ENCODE data around the gene TACR1.

The TACR1 gene

DNA sequence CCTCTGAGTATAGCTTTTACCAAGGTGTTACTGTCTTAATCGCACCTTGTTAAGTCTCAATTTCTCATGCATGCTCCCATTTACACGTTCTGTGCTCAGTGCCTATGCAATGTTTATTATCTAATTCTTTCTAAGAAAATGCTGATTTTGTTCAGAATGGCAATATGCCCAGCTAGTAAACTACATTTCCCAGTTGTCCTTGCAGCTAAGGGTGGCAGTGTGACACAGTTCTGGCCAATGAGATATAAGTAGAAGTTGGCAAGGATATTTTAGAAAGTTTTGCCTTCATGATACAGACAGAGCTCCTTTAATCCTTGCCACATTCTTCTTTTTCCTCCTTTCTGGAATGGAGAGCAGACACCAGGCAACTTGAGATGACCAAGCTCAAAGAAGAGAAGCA is 195.5 kb downstream of the TACR1 start:
- no peak for DNase-seq

DNA sequence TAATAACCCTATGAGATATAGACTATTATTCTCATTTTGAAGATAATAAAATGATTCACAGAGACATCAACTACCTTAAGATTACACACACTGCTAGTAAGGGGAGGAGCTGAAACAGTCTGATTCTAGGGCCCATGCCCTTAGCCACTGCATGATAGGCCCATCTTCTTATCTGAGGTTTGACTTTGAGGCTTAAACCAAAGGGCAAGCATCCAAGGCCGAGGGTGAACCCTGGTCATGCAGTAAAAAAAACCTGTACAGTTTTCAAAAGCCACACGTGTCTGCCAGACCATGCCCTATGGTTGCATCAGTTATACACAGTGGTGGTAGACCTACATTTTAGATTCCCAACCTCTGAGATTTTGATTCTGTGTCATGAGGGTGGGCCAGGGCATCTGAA is 196.0 kb downstream of the TACR1 start:
- no peak for DNase-seq

DNA sequence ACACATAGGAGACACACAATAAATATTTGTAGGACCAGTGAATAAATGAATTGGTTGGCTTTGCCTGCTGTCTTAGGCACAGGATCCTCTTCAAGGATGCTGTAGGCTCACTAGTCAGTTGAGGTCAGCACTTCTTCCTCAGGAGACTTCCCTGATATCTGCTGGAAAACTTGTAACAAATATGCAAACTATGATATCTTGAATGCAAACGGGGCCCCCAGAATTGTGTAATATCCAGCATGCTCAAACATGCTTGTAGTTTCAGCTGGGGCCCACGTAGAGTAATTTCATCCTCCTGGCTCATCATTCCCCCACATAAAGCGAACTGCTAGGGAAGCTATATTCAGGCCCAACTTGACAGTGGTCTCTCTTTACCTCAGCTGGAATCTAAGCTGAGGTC is 197.3 kb downstream of the TACR1 start:
- DNase-seq = no peak

DNA sequence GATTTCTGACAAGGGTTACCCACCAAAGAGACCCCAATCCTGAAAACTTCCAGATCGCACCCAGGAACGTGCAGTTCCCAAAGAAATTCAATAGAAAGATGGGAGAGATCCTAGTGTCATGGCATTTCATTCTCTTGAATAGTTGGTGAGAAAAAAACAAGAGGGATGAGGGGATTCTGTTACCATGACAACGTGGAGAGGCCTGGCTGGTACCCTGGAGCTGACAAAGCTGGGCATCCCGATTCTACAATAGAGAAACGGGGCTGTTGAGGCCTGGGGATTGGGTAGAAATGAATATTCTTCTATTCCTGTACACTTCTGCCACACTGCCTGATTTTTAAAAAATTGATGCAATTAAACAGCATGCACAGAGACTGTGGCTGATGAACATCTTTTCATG is 199.9 kb downstream of the TACR1 start:
- no peak for DNase-seq

Measured in activated CD8-positive, alpha-beta memory T cell treated with anti-CD3 and anti-CD28 coated beads, Interleukin-2, amount 50 U/mL, for 4 hours (primary cell).